SJSA1 (cell line): ENCODE data around the gene PDCD4. TPM values are rescaled to one million over a fixed set of nuclear protein-coding genes. Genes with fewer than 3 reads are reported as not detected.

Source experiments
- DNase-seq, 2 experiments: peaks; one replicate each; pipeline ENCODE4 v3.0.0-alpha.2; 2015 to 2020; ENCODE audit warnings: low spot score in 2 of 2, low read depth in 1 of 2
- H3K27ac ChIP-seq: fragments of 250-450 bp; sonication (Bioruptor Pico); 2 replicates; pipeline ENCODE4 v1.5.1; 2020; ENCODE audit warnings: mild to moderate bottlenecking, moderate library complexity
- H3K27me3 ChIP-seq: fragments of 250-450 bp; sonication (Bioruptor Pico); replicated peaks from 2 replicates; pipeline ENCODE4 v1.5.1; 2020; ENCODE audit warnings: mild to moderate bottlenecking, moderate library complexity
- H3K36me3 ChIP-seq: fragments of 250-450 bp; sonication (Bioruptor Pico); 2 replicates; pipeline ENCODE4 v1.5.1; 2020; ENCODE audit warnings: mild to moderate bottlenecking
- H3K4me1 ChIP-seq: fragments of 250-450 bp; sonication (Bioruptor Pico); replicated peaks from 2 replicates; pipeline ENCODE4 v1.6.1; 2021; ENCODE audit warnings: mild to moderate bottlenecking
- H3K4me3 ChIP-seq: fragments of 250-450 bp; sonication (Bioruptor Pico); 2 replicates; pipeline ENCODE4 v1.5.1; 2020; ENCODE audit warnings: mild to moderate bottlenecking
- H3K9me3 ChIP-seq: fragments of 250-450 bp; sonication (Bioruptor Pico); replicated peaks from 2 replicates; pipeline ENCODE4 v1.5.1; 2020; ENCODE audit warnings: mild to moderate bottlenecking
- total RNA-seq: library from RNA; depleted of rRNA; stranded (reverse); fragments of >200 nt; shearing (Covaris generic); gene quantifications from 2 replicates; pipeline ENCODE4 v1.2.3, GENCODE V29; 2014; rRNA removed

The PDCD4 gene
- total RNA-seq: 16.0 and 21.0 TPM in 2 replicates

DNA sequence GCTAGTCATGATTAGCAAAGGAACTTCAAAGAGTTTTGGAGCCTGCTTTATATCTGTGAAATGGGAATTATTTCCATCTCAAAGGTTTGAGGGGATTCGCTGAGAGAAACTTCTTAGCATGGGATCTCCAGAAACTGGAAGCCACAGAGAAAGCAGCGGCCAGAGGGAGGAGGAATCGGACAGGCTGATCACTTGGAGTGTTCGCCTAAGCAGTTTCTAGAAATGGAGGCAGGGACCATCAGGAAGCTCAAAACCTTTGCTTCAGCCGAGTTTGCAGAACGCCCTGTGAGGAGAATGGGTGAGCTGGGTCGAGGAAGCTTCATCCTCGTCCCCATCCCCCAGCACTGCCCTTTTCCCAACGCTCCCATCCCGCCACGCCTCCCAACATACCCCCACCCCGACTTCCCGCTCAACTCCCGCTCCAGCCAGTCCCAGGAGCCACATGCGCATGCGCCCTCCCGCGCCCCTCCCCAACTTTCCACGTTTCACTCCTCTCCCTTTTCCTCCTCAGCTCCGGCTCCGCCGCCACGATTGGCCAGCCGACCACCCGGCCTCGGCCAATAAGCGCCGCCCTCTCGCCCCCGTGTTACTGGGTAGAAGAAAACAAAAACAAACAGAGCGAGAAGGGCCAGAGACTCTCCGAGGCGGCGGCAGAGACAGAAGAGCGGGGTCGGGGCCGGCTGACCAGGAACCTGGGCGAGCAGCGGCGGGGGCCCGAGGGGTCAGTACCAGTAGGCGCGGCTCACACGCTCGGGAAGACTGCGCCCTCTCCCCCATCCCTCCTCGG, at the start of gene PDCD4:
Gene PDCD4, plus strand, starts transcription at position 631 of the 787 bp plus-strand sequence. CDS start 4,100 bp downstream, outside the sequence.
- Histone ChIP-seq H3K9me3 (no peaks in the 10 kb centered on the region), H3K4me3 (peak within 1 kb of the TSS; percentile 72), H3K27me3 (no peaks in the 10 kb centered on the region), H3K4me1 (peaks cover 31% of the 10 kb centered on the region), H3K36me3 (peaks cover 4% of the 10 kb centered on the region; the same call in 1 of the 2 replicates), H3K27ac (peak within 1 kb of the TSS; percentile 92)
- peak; percentile 99 to 100 for DNase-seq

DNA sequence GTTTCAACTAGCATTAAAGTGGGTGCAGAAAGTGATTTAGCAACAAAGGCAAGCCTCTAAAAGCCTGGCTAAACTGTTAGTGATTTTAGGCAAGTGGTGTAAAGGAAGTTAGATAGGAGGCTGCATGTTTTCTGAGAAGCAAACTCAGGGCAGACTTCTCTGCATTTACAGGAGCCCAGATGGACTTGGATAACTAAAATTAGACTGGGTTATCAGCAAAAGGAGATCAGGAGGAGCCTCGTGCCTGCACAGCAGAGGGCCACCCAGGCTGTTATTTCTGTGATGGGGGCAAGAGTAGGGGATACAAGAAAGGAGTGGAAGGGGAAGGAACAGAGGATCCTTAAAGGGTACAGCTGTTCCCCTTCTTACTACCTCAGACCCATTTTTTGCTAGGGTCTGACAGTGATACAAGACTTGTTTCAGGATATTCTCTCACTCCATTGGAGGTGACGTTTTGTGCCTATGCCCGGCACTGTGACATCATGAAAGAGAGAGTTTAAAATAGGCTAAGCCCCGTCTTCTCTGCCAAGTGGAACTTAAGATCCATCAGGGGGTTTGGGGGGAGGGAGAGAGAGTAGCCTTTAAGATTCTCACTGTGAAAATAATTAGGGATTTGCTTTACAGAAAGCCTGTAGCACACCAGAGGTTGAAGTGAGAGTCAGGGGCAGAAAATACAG, 49.6 kb upstream of the PDCD4 start:
- no peaks in the 10 kb centered on the region for H3K27me3 ChIP-seq
- no peaks in the 10 kb centered on the region for H3K9me3 ChIP-seq
- no peaks in the 10 kb centered on the region for H3K4me1 ChIP-seq
- peaks cover 73% of the 10 kb centered on the region for H3K36me3 ChIP-seq
- no peak overlapping the region for H3K27ac ChIP-seq
- DNase-seq: no peak
- no peak overlapping the region for H3K4me3 ChIP-seq

DNA sequence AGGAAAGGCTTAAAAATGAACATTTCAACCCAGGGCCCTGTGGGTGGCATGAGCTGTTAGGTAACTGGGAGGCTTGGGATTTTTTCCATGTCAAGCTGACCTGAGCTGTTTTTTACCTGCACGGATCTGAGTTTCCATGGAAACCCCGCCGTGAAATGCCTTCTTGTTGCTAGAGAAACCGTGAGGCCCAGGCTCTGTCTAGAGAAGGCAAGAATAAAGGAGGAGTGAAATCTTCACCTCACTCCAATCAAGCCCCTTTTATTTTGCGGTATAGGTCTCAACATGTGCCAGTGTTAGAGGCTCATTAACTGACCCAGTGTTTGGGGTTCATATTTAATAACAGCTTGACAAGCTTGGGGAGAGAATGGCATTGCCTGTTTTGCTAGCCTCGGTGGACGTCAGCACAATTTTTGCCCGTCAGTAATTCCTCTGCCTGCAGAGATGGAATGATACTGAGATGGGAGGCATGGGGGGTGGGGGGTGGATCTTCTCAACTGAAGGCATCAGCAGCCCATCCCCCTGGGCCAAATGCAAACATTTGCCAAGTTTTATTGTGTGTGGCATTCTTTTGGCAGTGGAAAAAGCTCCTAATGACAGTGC, 48.9 kb upstream of the PDCD4 start:
- Histone ChIP-seq H3K36me3 (peaks cover 71% of the 10 kb centered on the region), H3K9me3 (no peaks in the 10 kb centered on the region), H3K27me3 (no peaks in the 10 kb centered on the region), H3K4me3 (no peak overlapping the region), H3K4me1 (no peaks in the 10 kb centered on the region), H3K27ac (no peak overlapping the region)
- no peak for DNase-seq

DNA sequence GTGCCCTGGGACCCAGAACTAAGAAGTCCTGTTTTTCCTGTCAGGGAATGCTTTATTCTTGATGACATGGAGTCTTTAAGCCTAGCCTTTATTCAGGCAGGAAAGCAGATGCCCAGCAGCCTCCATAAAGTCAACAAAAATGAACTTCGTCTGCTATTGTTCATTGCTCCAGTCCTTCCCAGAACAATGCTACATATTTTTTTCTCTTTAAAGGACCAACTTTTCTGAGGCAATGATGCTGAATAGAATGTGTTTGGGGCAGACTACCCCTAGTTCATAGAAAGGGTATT, 47.6 kb upstream of the PDCD4 start:
- no peak for DNase-seq
- H3K4me1 ChIP-seq: no peaks in the 10 kb centered on the region
- H3K4me3 ChIP-seq: no peak overlapping the region
- no peaks in the 10 kb centered on the region for H3K9me3 ChIP-seq
- no peaks in the 10 kb centered on the region for H3K27me3 ChIP-seq
- H3K36me3 ChIP-seq: peaks cover 65% of the 10 kb centered on the region
- H3K27ac ChIP-seq: no peak overlapping the region

DNA sequence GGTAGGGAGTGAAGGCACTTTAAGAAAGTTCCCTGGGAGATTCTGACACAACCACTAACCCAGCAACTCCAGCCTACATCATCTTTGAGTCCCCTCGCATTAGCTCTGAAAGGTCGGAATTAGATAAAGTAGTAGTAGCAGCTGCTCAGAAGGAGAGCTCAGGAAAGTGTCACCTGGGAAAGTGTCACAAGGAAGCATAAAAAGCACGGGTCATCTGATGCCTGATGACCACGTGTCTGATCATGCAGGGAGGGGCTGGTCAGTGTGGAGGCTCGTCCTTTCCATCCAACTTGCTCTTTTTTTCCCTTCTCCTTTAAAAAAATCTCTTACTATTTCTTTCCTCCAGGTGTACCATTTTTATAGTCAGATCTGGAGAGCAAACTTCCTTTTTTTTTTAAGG, 47.1 kb upstream of the PDCD4 start:
- no peak for DNase-seq
- H3K36me3 ChIP-seq: peaks cover 64% of the 10 kb centered on the region

DNA sequence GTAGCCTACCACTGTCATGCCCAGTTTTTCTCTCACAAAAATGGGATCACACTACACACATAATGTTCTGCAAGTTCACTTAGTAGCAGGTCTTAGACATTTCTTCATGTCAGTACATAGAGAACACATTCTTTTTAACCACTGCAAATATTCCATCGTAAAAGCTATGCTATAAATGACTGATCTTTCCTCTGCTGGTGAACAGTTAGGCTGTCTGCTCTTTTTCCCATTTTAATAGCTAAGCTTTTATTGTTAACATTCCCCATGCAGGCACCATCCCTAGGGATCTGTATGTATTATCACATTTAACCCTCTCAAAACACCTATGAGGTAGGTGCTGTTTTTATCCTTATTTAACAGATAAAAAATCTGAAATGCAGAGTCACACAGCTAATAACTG, 46.2 kb upstream of the PDCD4 start:
- Histone ChIP-seq H3K4me1 (no peaks in the 10 kb centered on the region), H3K27me3 (no peaks in the 10 kb centered on the region), H3K36me3 (peaks cover 59% of the 10 kb centered on the region), H3K9me3 (no peaks in the 10 kb centered on the region), H3K27ac (no peak overlapping the region), H3K4me3 (no peak overlapping the region)
- no peak for DNase-seq

More for the DNA sequence above, 47.1 kb upstream of the PDCD4 start:
- Histone ChIP-seq H3K4me3 (no peak overlapping the region), H3K4me1 (no peaks in the 10 kb centered on the region), H3K27ac (no peak overlapping the region), H3K9me3 (no peaks in the 10 kb centered on the region), H3K27me3 (no peaks in the 10 kb centered on the region)

DNA sequence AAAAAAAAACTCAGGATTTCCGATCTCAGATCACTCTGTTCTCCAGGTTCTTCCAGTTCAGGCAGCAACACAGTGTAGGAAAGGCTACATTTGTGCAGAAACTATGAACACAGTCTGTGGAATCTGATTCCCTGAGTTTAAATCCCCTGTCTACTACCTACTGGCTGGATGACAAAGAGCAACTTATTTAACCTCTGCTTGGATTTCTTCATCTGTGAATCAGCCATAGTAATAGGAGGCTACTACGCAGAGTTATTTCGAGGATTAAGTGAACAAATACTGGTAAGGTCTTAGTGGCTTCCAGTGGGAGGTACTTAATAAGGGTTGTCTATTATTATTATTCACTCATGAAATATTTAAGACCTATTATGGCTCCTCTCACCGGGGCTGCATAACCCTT, 44.3 kb upstream of the PDCD4 start:
- Histone ChIP-seq H3K36me3 (peaks cover 60% of the 10 kb centered on the region), H3K4me3 (no peak overlapping the region), H3K27ac (no peak overlapping the region), H3K4me1 (no peaks in the 10 kb centered on the region), H3K9me3 (no peaks in the 10 kb centered on the region), H3K27me3 (no peaks in the 10 kb centered on the region)
- DNase-seq: no peak

DNA sequence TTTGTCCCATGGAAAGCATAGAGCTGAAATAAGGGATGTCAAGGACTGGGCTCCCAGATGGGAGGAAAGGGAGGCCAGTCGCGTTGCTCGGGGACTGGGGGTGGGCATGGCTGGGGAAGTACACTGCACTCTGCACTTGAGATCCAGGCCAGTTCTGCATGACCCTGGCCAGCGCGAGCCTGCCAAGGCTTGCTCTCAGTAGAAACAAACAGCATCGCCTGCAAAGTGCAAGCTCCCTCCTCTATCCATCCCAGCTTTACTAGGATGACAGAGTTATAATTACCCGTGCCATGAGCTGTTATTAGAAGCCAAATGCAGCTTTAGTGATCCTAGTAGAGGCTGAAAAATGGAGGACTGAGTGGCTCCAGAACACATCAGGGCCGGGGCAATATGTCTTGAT, 43.9 kb upstream of the PDCD4 start:
- DNase-seq: no peak
- Histone ChIP-seq H3K36me3 (peaks cover 61% of the 10 kb centered on the region), H3K4me3 (no peak overlapping the region), H3K4me1 (no peaks in the 10 kb centered on the region), H3K27me3 (no peaks in the 10 kb centered on the region), H3K9me3 (no peaks in the 10 kb centered on the region), H3K27ac (no peak overlapping the region)

DNA sequence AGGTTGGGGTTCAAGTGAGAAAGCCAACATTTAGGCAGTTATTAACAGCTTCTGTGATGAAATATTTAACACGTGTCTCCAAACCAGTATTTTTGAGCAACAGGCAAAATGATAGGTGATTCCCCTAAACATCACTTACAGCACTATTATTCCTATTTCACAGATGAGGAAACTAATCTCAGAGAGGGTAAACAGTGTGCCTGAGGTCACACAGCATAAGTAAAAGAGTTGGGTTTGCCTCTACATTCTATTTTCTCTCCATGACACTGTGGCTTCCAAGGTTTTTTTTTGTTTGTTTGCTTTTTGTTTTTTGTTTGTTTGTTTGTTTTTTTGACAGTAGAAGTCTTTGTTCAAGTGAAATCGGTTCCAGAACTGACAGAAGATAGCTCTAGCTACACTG, 43.2 kb upstream of the PDCD4 start:
- H3K9me3 ChIP-seq: no peaks in the 10 kb centered on the region
- no peaks in the 10 kb centered on the region for H3K4me1 ChIP-seq
- H3K4me3 ChIP-seq: no peak overlapping the region
- no peak overlapping the region for H3K27ac ChIP-seq
- no peak for DNase-seq
- H3K27me3 ChIP-seq: no peaks in the 10 kb centered on the region
- H3K36me3 ChIP-seq: peaks cover 58% of the 10 kb centered on the region

DNA sequence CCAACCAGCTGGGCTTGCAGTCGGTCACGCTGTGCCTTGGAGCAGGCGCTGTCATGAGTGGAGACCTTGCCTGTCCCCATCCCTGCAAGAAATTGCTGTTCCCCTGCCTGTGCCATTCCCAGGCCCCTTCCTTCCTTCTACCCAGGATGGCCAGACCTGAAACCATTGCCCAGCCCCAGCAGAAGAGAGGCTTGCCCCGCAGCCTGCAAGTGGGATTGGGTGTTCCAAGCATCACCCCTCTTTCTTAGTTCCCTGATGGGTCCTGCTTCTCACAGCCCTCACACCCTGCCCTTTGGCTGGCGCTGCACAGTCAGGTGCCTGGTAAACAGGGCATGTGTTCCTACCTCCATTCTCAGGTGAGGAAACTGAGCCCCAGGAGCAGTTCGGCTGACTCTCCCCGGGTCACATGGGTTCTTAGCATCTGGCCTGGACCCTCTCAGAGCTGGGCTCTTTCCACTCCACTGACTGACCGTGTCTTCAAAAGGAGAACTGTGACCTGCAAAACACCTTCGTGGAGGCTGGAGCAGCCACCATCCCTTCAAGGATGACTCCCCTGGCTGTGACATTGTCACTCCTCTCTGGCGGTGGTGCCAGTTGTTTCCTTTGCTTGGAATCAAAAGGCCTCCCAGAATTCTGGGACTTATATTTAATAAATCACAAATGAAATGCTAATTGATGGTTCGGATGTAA, 41.9 kb upstream of the PDCD4 start:
- Histone ChIP-seq H3K27me3 (no peaks in the 10 kb centered on the region), H3K9me3 (no peaks in the 10 kb centered on the region), H3K4me3 (no peak overlapping the region), H3K27ac (no peak overlapping the region), H3K4me1 (no peaks in the 10 kb centered on the region), H3K36me3 (peaks cover 55% of the 10 kb centered on the region)
- DNase-seq: no peak

DNA sequence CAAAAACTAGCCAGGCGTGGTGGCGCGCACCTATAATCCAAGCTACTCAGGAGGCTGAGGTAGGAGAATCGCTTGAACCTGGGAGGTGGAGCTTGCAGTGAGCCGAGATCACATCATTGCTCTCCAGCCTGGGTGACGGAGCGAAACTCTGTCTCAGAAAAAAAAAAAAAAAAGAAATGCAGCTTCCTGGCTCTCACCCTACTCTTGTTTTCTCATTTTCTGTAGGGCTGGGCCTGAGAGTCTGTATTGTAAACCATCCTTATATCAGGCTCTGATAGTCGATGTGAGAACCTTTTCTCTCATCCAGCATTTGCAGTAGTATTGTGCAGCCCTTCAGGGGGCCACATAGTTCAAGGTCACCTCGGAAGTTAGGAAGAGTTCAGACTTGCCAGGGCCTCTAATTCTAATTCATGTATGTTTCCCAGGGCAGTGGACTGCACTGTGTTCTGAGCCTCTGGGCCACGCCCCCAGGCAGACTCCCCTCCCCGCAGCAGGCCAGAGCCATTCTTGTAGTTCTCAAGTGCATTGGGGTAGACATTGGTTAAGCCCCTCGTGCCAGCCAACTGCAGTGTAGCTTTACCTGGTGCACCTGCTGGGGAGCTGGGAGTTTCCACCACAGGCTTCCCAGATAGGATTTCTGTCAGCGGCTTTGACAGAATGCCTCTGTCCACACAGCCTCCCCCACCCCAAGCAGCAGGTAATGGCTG, 38.3 kb upstream of the PDCD4 start:
- no peak for DNase-seq

DNA sequence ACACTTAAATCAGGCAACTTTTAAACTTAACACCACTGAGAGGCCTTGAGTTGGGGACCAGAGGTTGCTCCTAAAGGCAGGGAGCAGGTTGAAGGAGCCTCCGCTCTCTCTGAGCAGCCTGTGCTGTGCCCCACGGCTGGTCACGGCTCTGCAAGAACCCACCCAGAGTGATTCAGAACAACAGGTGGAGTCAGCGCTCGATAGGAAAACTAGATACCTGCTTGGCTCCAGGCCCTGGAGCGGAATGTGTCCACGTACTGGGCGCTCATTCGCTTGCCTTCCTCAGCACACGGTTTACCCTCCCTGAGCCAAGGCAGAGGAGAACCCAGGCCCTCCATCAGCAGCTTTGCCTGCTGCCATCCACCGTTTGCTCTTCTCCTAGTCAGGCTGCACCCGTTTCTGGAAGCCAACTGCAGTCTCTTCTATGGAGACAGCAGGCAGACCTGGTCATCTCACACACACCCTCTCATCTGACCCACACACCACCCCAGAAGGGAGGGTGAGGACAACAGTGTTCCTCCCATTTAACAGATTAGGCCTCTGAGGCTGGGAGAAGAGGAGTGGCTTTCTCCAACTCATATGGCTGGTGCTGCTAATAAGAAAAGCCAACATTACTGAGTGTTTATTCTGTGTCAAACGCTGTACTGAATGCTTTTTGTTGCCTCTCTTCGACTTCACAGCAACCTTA, 37.6 kb upstream of the PDCD4 start:
- no peak overlapping the region for H3K27ac ChIP-seq
- DNase-seq: no peak

More for the DNA sequence above, 38.3 kb upstream of the PDCD4 start:
- H3K36me3 ChIP-seq: peaks cover 56% of the 10 kb centered on the region
- no peak overlapping the region for H3K27ac ChIP-seq
- no peak overlapping the region for H3K4me3 ChIP-seq
- H3K4me1 ChIP-seq: no peaks in the 10 kb centered on the region
- no peaks in the 10 kb centered on the region for H3K27me3 ChIP-seq
- H3K9me3 ChIP-seq: no peaks in the 10 kb centered on the region

More for the DNA sequence above, 37.6 kb upstream of the PDCD4 start:
- Histone ChIP-seq H3K36me3 (peaks cover 56% of the 10 kb centered on the region), H3K27me3 (no peaks in the 10 kb centered on the region), H3K9me3 (no peaks in the 10 kb centered on the region), H3K4me1 (no peaks in the 10 kb centered on the region), H3K4me3 (no peak overlapping the region)
